ENCODE measurements around the gene CSMD2.

Gene CSMD2

DNA sequence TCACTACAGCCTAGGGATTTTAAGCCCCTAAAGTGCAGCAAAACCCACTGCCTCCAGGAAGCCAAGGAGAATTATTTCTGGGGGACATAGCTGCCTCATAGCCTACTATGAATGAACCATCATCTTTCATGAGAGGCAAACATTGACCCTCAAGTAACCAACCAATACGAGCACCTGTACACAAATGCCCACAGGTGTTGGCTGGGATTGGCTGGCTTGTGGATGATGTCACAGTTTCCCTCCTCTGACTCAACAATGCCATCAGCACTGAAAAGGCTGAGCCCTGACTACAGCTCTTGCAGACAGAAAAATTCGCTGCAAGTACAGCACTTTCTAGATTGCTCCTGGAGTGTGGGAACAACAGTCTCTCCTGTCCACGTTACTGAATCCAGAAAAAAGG, 301.3 kb downstream of the CSMD2 start, which contains the start of gene HMGB4:
Gene HMGB4, plus strand, starts transcription at position 301 of the 400 bp plus-strand sequence. CDS start 113 bp downstream, outside the sequence.
- H3K9me3 Mint-ChIP-seq = no peaks in the 10 kb centered on the region
- peaks cover 5% of the 10 kb centered on the region for H3K4me1 Mint-ChIP-seq

GRCh38 chr1:33860671-33861070, 304.4 kb downstream of the CSMD2 start:
- ATAC-seq (no peak), DNase-seq (no peak)
- Mint-ChIP-seq H3K9me3 (no peaks in the 10 kb centered on the region), H3K27ac (no peak overlapping the region), H3K27me3 (peaks cover 16% of the 10 kb centered on the region), H3K4me1 (no peaks in the 10 kb centered on the region), H3K36me3 (ENCODE audit: low read depth) (no peaks in the 10 kb centered on the region), H3K4me3 (no peak overlapping the region)

More for the DNA sequence above, 301.3 kb downstream of the CSMD2 start, which contains the start of gene HMGB4:
- Mint-ChIP-seq H3K27ac (no peak within 1 kb of the TSS), H3K4me3 (no peak within 1 kb of the TSS), H3K36me3 (ENCODE audit: low read depth) (no peaks in the 10 kb centered on the region), H3K27me3 (peaks cover 18% of the 10 kb centered on the region)
- ATAC-seq (no peak), DNase-seq (no peak)

GRCh38 chr1:33854091-33854490, 310.9 kb downstream of the CSMD2 start:
- ATAC-seq (no peak), DNase-seq (no peak)
- H3K4me1 Mint-ChIP-seq = no peaks in the 10 kb centered on the region
- no peak overlapping the region for H3K4me3 Mint-ChIP-seq
- no peaks in the 10 kb centered on the region for H3K9me3 Mint-ChIP-seq
- peaks cover 14% of the 10 kb centered on the region for H3K27me3 Mint-ChIP-seq
- H3K36me3 Mint-ChIP-seq (ENCODE audit: low read depth) = no peaks in the 10 kb centered on the region
- no peak overlapping the region for H3K27ac Mint-ChIP-seq

DNA sequence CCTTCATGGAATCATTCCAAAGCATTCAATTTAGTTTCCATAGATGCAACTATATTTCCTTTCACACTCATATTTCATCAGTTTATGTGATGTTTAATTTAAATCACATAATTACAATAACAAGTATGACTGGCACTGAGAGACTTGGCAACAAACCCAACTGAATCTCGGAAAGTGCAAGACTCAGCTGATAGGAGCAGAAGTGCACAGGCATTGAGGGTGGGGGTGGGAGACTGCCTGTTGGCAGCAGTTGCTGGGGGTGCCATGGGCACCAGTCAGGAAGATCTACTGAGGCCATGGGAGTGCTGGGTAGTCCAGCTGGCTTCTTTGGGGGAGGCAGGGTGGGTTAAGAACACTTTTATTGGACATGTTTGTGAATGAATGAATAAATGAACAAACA, 311.6 kb downstream of the CSMD2 start:
- no peaks in the 10 kb centered on the region for H3K9me3 Mint-ChIP-seq
- no peaks in the 10 kb centered on the region for H3K4me1 Mint-ChIP-seq
- no peak for ATAC-seq
- no peak overlapping the region for H3K4me3 Mint-ChIP-seq
- no peak overlapping the region for H3K27ac Mint-ChIP-seq
- no peak for DNase-seq
- H3K27me3 Mint-ChIP-seq = peaks cover 14% of the 10 kb centered on the region
- no peaks in the 10 kb centered on the region for H3K36me3 Mint-ChIP-seq (ENCODE audit: low read depth)

DNA sequence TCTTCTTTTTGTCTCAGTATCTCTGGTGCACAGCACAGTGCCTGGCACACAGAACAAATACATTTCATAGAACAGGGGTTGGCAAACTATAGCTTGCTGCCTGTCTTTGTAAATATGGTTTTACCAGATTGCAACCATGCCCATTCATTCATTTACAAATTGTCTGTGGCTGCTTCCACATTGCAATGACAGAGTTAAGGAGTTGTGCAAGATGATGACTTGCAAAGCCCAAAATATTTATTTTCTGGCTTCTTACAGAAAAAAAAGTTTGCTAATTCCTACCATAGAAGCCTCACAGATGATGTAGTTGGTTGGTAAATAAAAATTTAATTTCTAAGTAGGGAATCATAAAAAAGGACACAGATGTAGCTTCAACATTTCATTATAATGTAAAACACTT, 312.3 kb downstream of the CSMD2 start:
- H3K36me3 Mint-ChIP-seq (ENCODE audit: low read depth) = no peaks in the 10 kb centered on the region
- H3K4me3 Mint-ChIP-seq = no peak overlapping the region
- ATAC-seq (no peak), DNase-seq (no peak)
- no peak overlapping the region for H3K27ac Mint-ChIP-seq
- H3K27me3 Mint-ChIP-seq = peaks cover 14% of the 10 kb centered on the region
- no peaks in the 10 kb centered on the region for H3K9me3 Mint-ChIP-seq
- H3K4me1 Mint-ChIP-seq = no peaks in the 10 kb centered on the region

GRCh38 chr1:33850481-33850880, 314.5 kb downstream of the CSMD2 start:
- peaks cover 10% of the 10 kb centered on the region for H3K27me3 Mint-ChIP-seq
- ATAC-seq = no peak
- no peak for DNase-seq
- H3K9me3 Mint-ChIP-seq = no peaks in the 10 kb centered on the region
- no peaks in the 10 kb centered on the region for H3K36me3 Mint-ChIP-seq (ENCODE audit: low read depth)
- no peak overlapping the region for H3K27ac Mint-ChIP-seq
- H3K4me3 Mint-ChIP-seq = no peak overlapping the region
- no peaks in the 10 kb centered on the region for H3K4me1 Mint-ChIP-seq

- Mint-ChIP-seq H3K4me3 (no peak overlapping the region), H3K27ac (no peak overlapping the region), H3K36me3 (ENCODE audit: low read depth) (no peaks in the 10 kb centered on the region), H3K4me1 (no peaks in the 10 kb centered on the region), H3K27me3 (peaks cover 10% of the 10 kb centered on the region), H3K9me3 (no peaks in the 10 kb centered on the region)
- DNase-seq (no peak), ATAC-seq (peak; percentile 65)
These were observed 315.8 kb downstream of the CSMD2 start for GRCh38 chr1:33849211-33849610.

GRCh38 chr1:33848205-33848937, 316.7 kb downstream of the CSMD2 start:
- DNase-seq = no peak
- H3K27me3 Mint-ChIP-seq = peaks cover 7% of the 10 kb centered on the region
- no peak overlapping the region for H3K27ac Mint-ChIP-seq
- no peaks in the 10 kb centered on the region for H3K36me3 Mint-ChIP-seq (ENCODE audit: low read depth)
- no peaks in the 10 kb centered on the region for H3K4me1 Mint-ChIP-seq
- no peak overlapping the region for H3K4me3 Mint-ChIP-seq
- ATAC-seq = no peak
- no peaks in the 10 kb centered on the region for H3K9me3 Mint-ChIP-seq

DNA sequence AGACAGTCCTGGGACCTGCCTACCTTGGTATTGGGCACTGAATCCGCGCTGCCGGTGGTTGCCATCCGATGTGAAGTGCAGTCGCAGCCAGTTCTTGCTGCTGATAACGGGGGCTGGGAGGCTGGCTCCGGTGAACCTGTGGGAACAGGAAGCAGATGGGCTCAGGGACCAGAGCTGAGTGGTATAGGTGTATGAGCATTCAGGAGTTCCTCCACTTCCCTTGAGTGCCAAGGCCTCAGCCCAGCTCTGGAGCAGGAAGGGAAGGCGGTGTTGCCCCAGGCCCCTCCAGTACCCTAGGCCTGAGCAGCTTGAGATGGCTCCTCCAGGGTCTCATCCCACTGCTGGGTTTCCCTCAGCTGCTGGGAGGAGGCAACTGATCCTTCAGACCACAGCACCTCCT, 318.2 kb downstream of the CSMD2 start:
- H3K9me3 Mint-ChIP-seq = no peaks in the 10 kb centered on the region
- no peak overlapping the region for H3K4me3 Mint-ChIP-seq
- H3K27me3 Mint-ChIP-seq = peaks cover 3% of the 10 kb centered on the region
- no peaks in the 10 kb centered on the region for H3K36me3 Mint-ChIP-seq (ENCODE audit: low read depth)
- H3K4me1 Mint-ChIP-seq = peaks cover 2% of the 10 kb centered on the region
- ATAC-seq (no peak), DNase-seq (no peak)
- H3K27ac Mint-ChIP-seq = no peak overlapping the region

DNA sequence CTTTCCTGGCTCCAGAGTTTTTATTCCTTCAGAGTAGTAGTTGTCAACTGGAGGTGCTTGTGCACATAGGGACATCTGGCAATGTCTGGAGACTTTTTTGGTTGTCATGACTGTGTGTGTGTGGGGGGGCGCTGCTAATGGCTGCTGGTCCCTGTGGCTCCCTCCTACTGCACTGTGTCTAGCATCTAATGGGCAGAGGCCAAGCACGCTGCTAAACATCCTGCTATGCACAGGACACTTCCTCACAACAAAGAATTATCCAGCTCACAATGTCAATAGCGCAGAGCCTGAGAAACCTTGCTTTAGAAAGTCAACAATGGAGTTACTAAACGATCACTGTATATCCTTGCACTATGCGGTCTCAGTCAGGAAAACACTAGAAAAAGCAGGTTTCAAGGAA, 320.9 kb downstream of the CSMD2 start:
- no peak for ATAC-seq
- DNase-seq = no peak
- Mint-ChIP-seq H3K4me1 (peaks cover 2% of the 10 kb centered on the region), H3K27me3 (peaks cover 5% of the 10 kb centered on the region), H3K4me3 (no peak overlapping the region), H3K9me3 (no peaks in the 10 kb centered on the region), H3K27ac (no peak overlapping the region), H3K36me3 (ENCODE audit: low read depth) (no peaks in the 10 kb centered on the region)

DNA sequence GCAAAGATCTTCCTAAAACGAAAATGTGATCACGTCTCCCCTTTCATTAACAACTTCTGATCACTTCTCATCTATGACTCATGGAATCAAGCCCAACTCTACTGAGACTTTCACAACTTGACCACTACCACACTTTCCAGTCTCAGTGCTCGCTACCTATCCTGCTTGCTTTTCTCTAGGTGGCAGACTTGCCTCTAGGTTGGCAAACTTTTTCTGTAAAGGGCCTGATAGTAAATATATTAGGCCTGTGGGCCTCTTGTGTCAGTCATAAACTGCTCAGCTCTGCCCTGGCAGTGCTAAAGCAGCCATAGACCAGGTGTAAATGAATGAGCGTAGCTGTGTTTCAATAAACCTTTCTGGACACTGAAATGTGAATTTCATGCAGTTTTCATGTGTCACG, 322.7 kb downstream of the CSMD2 start:
- DNase-seq = no peak
- H3K4me1 Mint-ChIP-seq = peaks cover 2% of the 10 kb centered on the region
- no peaks in the 10 kb centered on the region for H3K36me3 Mint-ChIP-seq (ENCODE audit: low read depth)
- H3K27me3 Mint-ChIP-seq = peaks cover 5% of the 10 kb centered on the region
- no peaks in the 10 kb centered on the region for H3K9me3 Mint-ChIP-seq
- no peak overlapping the region for H3K4me3 Mint-ChIP-seq
- ATAC-seq = no peak
- no peak overlapping the region for H3K27ac Mint-ChIP-seq

- no peaks in the 10 kb centered on the region for H3K36me3 Mint-ChIP-seq (ENCODE audit: low read depth)
- DNase-seq (no peak), ATAC-seq (no peak)
- no peaks in the 10 kb centered on the region for H3K9me3 Mint-ChIP-seq
- no peak overlapping the region for H3K27ac Mint-ChIP-seq
- H3K27me3 Mint-ChIP-seq = peaks cover 5% of the 10 kb centered on the region
- H3K4me3 Mint-ChIP-seq = no peak overlapping the region
- peaks cover 2% of the 10 kb centered on the region for H3K4me1 Mint-ChIP-seq
These were observed 323.5 kb downstream of the CSMD2 start for GRCh38 chr1:33841494-33841893.

DNA sequence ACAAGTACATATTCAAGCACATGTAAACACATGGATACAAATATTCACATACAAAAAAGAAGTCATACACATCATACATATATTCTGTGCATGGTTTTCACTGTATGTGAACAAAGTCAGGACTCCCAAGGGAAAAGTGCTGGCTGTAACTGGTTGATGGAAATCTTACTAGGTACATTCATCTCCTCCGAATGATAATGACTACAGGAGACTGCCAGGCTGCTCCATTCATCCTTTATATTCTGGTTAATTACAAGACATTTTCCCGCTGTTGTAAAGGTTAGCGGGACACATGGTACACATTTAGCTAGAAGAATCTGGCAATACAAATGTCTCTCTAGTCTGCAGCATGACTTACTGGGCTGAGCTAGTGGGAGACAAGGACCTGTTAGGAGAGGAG, 327.4 kb downstream of the CSMD2 start:
- Mint-ChIP-seq H3K4me3 (no peak overlapping the region), H3K9me3 (no peaks in the 10 kb centered on the region), H3K27me3 (peaks cover 5% of the 10 kb centered on the region), H3K27ac (no peak overlapping the region), H3K4me1 (peaks cover 2% of the 10 kb centered on the region), H3K36me3 (ENCODE audit: low read depth) (no peaks in the 10 kb centered on the region)
- DNase-seq = no peak
- no peak for ATAC-seq

GRCh38 chr1:33836911-33837310, 328.1 kb downstream of the CSMD2 start:
- ATAC-seq = no peak
- Mint-ChIP-seq H3K27me3 (peaks cover 2% of the 10 kb centered on the region), H3K9me3 (no peaks in the 10 kb centered on the region), H3K36me3 (ENCODE audit: low read depth) (no peaks in the 10 kb centered on the region), H3K4me1 (no peaks in the 10 kb centered on the region), H3K4me3 (no peak overlapping the region), H3K27ac (no peak overlapping the region)
- no peak for DNase-seq

DNA sequence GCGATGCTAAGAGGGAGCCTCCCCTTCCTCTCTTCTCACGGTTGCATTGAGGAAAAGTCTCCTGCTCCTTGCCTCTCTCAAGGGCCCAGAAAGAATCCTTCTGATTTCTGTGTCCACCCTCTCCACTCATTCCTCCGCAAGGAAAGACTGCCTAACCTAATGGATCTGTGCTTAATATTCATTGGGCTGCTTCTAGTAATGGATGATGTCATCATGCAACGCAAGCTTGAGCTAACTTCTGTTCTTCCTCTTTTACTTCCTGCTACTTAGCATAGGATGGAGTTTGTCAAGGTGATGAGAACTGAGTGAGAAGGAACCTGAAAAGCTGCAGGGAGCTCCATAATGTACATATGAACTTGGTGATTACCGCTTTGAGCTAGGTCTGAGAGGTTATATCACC, 336.4 kb downstream of the CSMD2 start:
- no peak for ATAC-seq
- DNase-seq = no peak
- Mint-ChIP-seq H3K4me3 (no peak overlapping the region), H3K27ac (no peak overlapping the region), H3K4me1 (no peaks in the 10 kb centered on the region), H3K27me3 (peaks cover 4% of the 10 kb centered on the region), H3K36me3 (ENCODE audit: low read depth) (no peaks in the 10 kb centered on the region), H3K9me3 (no peaks in the 10 kb centered on the region)

- Mint-ChIP-seq H3K27ac (no peak overlapping the region), H3K4me1 (no peaks in the 10 kb centered on the region), H3K9me3 (no peaks in the 10 kb centered on the region), H3K4me3 (no peak overlapping the region), H3K36me3 (ENCODE audit: low read depth) (no peaks in the 10 kb centered on the region), H3K27me3 (peaks cover 4% of the 10 kb centered on the region)
- ATAC-seq (no peak), DNase-seq (no peak)
These were observed 337.0 kb downstream of the CSMD2 start for GRCh38 chr1:33828059-33828458.
